NK-92 treated with Interleukin-12 subunit alpha and Interleukin-12 subunit beta, amount 100 ng/mL, for 24 hours (cell line): ENCODE data around the gene NDE1.
"Not testable (repeated sequence)": the region's sequence is repeated elsewhere in the genome, so short reads cannot be mapped to it uniquely, and the experiment has no call there.

ENCODE experiments used
- DNase-seq: peaks from one replicate; lab custom pipeline; 2025; lab: John Stamatoyannopoulos, UW

Gene NDE1

GRCh38 chr16:15650698-15651171 lies 690 bp downstream of the NDE1 start:
- peak; percentile 29 for DNase-seq

GRCh38 chr16:15652293-15653001 lies 2.4 kb downstream of the NDE1 start:
- no peak for DNase-seq

GRCh38 chr16:15653227-15653626 lies 3.2 kb downstream of the NDE1 start:
- DNase-seq, result no peak

GRCh38 chr16:15654591-15654990 lies 4.5 kb downstream of the NDE1 start:
- DNase-seq, result no peak

- not testable (repeated sequence) for DNase-seq
Measured at GRCh38 chr16:15655561-15655960, 5.5 kb downstream of the NDE1 start.

- DNase-seq, result no peak
Measured at GRCh38 chr16:15658149-15658548, 8.1 kb downstream of the NDE1 start.

GRCh38 chr16:15658556-15658955 lies 8.5 kb downstream of the NDE1 start:
- no peak for DNase-seq

GRCh38 chr16:15660203-15660601 lies 10.2 kb downstream of the NDE1 start:
- no peak for DNase-seq

GRCh38 chr16:15665107-15665506 lies 15.1 kb downstream of the NDE1 start:
- no peak for DNase-seq

- DNase-seq, result no peak
Measured at GRCh38 chr16:15667091-15667742, 17.2 kb downstream of the NDE1 start.

- no peak for DNase-seq
Measured at GRCh38 chr16:15671530-15672117, 21.6 kb downstream of the NDE1 start.

- not testable (repeated sequence) for DNase-seq
Measured at GRCh38 chr16:15672127-15672513, 22.1 kb downstream of the NDE1 start.

- no peak for DNase-seq
Measured at GRCh38 chr16:15672514-15673167, 22.6 kb downstream of the NDE1 start.

- no peak for DNase-seq
Measured at GRCh38 chr16:15674571-15674970, 24.5 kb downstream of the NDE1 start.

GRCh38 chr16:15676506-15676905 lies 26.5 kb downstream of the NDE1 start:
- DNase-seq, result no peak

GRCh38 chr16:15677447-15677846 lies 27.4 kb downstream of the NDE1 start:
- no peak for DNase-seq

GRCh38 chr16:15682105-15682570 lies 32.1 kb downstream of the NDE1 start:
- DNase-seq, result peak; percentile 16

GRCh38 chr16:15686287-15686686 lies 36.2 kb downstream of the NDE1 start:
- no peak for DNase-seq

GRCh38 chr16:15689290-15689689 lies 39.2 kb downstream of the NDE1 start:
- no peak for DNase-seq

GRCh38 chr16:15690296-15690695 lies 40.3 kb downstream of the NDE1 start:
- no peak for DNase-seq

GRCh38 chr16:15691046-15691445 lies 41.0 kb downstream of the NDE1 start:
- DNase-seq, result no peak

GRCh38 chr16:15692508-15692907 lies 42.5 kb downstream of the NDE1 start:
- not testable (repeated sequence) for DNase-seq

- no peak for DNase-seq
Measured at GRCh38 chr16:15694499-15694898, 44.5 kb downstream of the NDE1 start.
